HepG2 (cell line): ENCODE data around the gene CADM2.

Experiments
- BCL6 ChIP-seq: IDR thresholded peaks from 2 replicates; pipeline ENCODE4 v1.6.1; 2016; ENCODE audit warnings: missing genetic modification reagents, missing compliant biosample characterization
- CBFB ChIP-seq: sonication (generic); formaldehyde crosslinking; IDR thresholded peaks from 2 replicates; pipeline ENCODE4 v1.4.0; 2020; ENCODE audit warnings: missing genetic modification reagents
- FOXJ3 ChIP-seq: sonication (generic); formaldehyde crosslinking; IDR thresholded peaks from 2 replicates; pipeline ENCODE4 v1.4.0; 2020; ENCODE audit warnings: missing genetic modification reagents, mild to moderate bottlenecking, borderline replicate concordance
- FOXK2 ChIP-seq: fragments of 450-650 bp; IDR thresholded peaks from 2 replicates; pipeline ENCODE4 v1.6.1; 2016
- MATR3 ChIP-seq: sonication (generic); formaldehyde crosslinking; IDR thresholded peaks from 2 replicates; pipeline ENCODE4 v1.4.0; 2020; ENCODE audit warnings: missing genetic modification reagents
- MZF1 ChIP-seq: sonication (generic); formaldehyde crosslinking; IDR thresholded peaks from 2 replicates; pipeline ENCODE4 v1.8.1; 2023; ENCODE audit warnings: mild to moderate bottlenecking, missing genetic modification reagents, borderline replicate concordance
- TBX2 ChIP-seq: sonication (generic); formaldehyde crosslinking; IDR thresholded peaks from 2 replicates; pipeline ENCODE4 v1.5.0; 2020; ENCODE audit warnings: missing genetic modification reagents, mild to moderate bottlenecking, borderline replicate concordance
- TF ChIP-seq, protein P1 (sequence below), 2 experiments: fragments of 450-650 bp in 1 of 2; sonication (generic) in 1 of 2; formaldehyde crosslinking in 1 of 2; IDR thresholded peaks; 2 replicates each; pipeline versions ENCODE4 v1.6.1 to v1.8.0; 2016 to 2022; ENCODE audit warnings: antibody characterized with exemption in 1 of 2, mild to moderate bottlenecking in 1 of 2, missing genetic modification reagents in 1 of 2
- TF ChIP-seq, protein P2 (sequence below): IDR thresholded peaks from 2 replicates; pipeline ENCODE4 v1.6.1; 2016; ENCODE audit warnings: missing compliant biosample characterization, missing genetic modification reagents, borderline replicate concordance
- TF ChIP-seq, protein P3 (sequence below), 2 experiments: sonication (generic) in 1 of 2; formaldehyde crosslinking in 1 of 2; IDR thresholded peaks; 2 replicates each; pipeline versions ENCODE4 v1.6.1 to v1.9.0; 2014 to 2022; ENCODE audit warnings: antibody characterized with exemption in 1 of 2, borderline replicate concordance in 1 of 2, inconsistent platforms in 1 of 2, low read depth in 1 of 2, missing genetic modification reagents in 1 of 2

GRCh38 chr3:85297291-85297690 is 338.5 kb downstream of the CADM2 start:
- TF ChIP-seq MATR3 (CRISPR knock-in tag): no peak
- TF ChIP-seq FOXJ3 (CRISPR knock-in tag): no peak
- no peak for TF ChIP-seq CBFB
- no peak for TF ChIP-seq TBX2
- TF ChIP-seq BCL6 (CRISPR knock-in tag): no peak
- TF ChIP-seq, protein P1, sequence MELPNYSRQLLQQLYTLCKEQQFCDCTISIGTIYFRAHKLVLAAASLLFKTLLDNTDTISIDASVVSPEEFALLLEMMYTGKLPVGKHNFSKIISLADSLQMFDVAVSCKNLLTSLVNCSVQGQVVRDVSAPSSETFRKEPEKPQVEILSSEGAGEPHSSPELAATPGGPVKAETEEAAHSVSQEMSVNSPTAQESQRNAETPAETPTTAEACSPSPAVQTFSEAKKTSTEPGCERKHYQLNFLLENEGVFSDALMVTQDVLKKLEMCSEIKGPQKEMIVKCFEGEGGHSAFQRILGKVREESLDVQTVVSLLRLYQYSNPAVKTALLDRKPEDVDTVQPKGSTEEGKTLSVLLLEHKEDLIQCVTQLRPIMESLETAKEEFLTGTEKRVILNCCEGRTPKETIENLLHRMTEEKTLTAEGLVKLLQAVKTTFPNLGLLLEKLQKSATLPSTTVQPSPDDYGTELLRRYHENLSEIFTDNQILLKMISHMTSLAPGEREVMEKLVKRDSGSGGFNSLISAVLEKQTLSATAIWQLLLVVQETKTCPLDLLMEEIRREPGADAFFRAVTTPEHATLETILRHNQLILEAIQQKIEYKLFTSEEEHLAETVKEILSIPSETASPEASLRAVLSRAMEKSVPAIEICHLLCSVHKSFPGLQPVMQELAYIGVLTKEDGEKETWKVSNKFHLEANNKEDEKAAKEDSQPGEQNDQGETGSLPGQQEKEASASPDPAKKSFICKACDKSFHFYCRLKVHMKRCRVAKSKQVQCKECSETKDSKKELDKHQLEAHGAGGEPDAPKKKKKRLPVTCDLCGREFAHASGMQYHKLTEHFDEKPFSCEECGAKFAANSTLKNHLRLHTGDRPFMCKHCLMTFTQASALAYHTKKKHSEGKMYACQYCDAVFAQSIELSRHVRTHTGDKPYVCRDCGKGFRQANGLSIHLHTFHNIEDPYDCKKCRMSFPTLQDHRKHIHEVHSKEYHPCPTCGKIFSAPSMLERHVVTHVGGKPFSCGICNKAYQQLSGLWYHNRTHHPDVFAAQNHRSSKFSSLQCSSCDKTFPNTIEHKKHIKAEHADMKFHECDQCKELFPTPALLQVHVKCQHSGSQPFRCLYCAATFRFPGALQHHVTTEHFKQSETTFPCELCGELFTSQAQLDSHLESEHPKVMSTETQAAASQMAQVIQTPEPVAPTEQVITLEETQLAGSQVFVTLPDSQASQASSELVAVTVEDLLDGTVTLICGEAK (IDR thresholded peaks at IDR 0.05): no peak
- TF ChIP-seq, protein P1 (CRISPR knock-in tag; IDR thresholded peaks at IDR 0.05): no peak
- TF ChIP-seq MZF1 (CRISPR knock-in tag): no peak
- TF ChIP-seq, protein P2, sequence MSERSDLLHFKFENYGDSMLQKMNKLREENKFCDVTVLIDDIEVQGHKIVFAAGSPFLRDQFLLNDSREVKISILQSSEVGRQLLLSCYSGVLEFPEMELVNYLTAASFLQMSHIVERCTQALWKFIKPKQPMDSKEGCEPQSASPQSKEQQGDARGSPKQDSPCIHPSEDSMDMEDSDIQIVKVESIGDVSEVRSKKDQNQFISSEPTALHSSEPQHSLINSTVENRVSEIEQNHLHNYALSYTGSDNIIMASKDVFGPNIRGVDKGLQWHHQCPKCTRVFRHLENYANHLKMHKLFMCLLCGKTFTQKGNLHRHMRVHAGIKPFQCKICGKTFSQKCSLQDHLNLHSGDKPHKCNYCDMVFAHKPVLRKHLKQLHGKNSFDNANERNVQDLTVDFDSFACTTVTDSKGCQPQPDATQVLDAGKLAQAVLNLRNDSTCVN: no peak
- TF ChIP-seq, protein P3, sequence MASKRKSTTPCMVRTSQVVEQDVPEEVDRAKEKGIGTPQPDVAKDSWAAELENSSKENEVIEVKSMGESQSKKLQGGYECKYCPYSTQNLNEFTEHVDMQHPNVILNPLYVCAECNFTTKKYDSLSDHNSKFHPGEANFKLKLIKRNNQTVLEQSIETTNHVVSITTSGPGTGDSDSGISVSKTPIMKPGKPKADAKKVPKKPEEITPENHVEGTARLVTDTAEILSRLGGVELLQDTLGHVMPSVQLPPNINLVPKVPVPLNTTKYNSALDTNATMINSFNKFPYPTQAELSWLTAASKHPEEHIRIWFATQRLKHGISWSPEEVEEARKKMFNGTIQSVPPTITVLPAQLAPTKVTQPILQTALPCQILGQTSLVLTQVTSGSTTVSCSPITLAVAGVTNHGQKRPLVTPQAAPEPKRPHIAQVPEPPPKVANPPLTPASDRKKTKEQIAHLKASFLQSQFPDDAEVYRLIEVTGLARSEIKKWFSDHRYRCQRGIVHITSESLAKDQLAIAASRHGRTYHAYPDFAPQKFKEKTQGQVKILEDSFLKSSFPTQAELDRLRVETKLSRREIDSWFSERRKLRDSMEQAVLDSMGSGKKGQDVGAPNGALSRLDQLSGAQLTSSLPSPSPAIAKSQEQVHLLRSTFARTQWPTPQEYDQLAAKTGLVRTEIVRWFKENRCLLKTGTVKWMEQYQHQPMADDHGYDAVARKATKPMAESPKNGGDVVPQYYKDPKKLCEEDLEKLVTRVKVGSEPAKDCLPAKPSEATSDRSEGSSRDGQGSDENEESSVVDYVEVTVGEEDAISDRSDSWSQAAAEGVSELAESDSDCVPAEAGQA (IDR thresholded peaks at IDR 0.05; ENCODE audit: low read depth): no peak
- TF ChIP-seq, protein P3 (CRISPR knock-in tag; IDR thresholded peaks at IDR 0.05; ENCODE audit: borderline replicate concordance): no peak
- TF ChIP-seq FOXK2: no peak
